GM19023 (cell line): Measurements from ENCODE around the gene TMEM14A.
"Not testable (repeated sequence)": the region's sequence is repeated elsewhere in the genome, so short reads cannot be mapped to it uniquely, and the experiment has no call there.

ENCODE experiments used
- ATAC-seq: cut with Tn5 transposase; IDR thresholded peaks from one replicate; pipeline ENCODE4 v1.9.1; 2021; ENCODE audit warnings: mild to moderate bottlenecking, moderate library complexity; ENCODE audit not compliant: unreplicated experiment

The TMEM14A gene

DNA sequence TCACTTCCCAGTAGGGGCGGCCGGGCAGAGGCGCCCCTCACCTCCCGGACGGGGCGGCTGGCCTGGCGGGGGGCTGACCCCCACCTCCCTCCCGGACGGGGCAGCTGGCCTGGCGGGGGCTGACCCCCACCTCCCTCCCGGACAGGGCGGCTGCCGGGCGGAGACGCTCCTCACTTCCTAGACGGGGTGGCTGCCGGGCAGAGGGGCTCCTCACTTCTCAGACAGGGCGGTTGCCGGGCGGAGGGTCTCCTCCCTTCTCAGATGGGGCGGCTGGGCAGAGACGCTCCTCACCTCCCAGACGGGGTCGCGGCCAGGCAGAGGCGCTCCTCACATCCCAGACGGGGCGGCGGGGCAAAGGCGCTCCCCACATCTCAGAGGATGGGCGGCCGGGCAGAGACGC is 15.0 kb upstream of the TMEM14A start:
- ATAC-seq = not testable (repeated sequence)

DNA sequence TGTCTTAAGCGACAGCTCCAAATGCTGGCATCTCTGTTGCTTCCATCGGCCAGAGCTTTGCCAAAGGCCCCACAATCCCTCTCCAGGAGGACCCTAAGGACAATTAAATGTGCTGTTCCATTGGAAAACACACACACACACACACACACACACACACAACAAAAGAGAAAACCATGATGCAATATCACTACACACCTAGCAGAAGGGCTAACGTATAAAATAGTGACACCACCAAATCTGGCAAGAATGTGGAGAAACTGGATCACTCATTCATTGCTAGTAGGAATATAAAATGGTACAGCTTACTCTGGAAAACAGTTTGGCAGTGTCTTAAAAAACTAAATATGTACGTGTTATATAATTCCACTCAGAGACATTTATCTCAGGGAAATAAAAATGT is 13.0 kb upstream of the TMEM14A start:
- no peak for ATAC-seq

DNA sequence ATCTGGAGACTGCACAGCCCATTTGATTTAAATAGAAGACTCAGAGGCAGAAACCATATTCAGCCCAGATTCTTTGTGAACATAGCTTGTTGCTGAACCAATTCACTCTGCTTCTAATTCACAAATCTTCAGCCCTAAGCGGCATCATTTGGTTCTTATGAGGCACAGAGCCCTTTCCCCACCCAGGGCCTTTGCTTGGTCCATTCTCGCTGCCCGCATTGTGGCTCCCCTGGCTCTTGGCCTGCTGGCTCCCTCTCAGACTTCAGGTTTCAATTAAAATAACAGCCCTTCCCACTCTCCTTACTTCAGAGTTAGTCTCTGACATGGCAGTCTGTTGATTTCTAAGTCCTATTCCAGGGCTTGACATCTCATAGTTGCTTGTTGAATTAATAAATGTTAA is 9.4 kb upstream of the TMEM14A start:
- no peak for ATAC-seq

DNA sequence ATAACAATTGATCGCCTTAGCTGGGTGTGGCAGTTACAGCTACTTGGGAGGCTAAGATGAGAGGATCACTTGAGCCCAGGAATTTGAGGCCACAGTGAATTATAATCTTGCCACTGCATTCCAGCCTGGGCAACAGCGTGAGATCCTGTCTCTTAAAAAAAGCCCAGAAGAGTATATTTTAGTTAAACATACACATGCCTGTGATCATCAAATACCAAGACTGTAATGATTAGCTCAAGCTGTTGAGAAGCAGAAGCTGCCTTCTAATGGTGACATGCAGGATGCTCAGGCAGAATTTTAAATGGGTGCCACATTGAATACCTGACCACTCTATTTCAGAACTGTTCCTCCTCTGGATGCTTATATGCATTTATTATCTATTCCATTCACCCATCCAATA is 8.9 kb upstream of the TMEM14A start:
- no peak for ATAC-seq

DNA sequence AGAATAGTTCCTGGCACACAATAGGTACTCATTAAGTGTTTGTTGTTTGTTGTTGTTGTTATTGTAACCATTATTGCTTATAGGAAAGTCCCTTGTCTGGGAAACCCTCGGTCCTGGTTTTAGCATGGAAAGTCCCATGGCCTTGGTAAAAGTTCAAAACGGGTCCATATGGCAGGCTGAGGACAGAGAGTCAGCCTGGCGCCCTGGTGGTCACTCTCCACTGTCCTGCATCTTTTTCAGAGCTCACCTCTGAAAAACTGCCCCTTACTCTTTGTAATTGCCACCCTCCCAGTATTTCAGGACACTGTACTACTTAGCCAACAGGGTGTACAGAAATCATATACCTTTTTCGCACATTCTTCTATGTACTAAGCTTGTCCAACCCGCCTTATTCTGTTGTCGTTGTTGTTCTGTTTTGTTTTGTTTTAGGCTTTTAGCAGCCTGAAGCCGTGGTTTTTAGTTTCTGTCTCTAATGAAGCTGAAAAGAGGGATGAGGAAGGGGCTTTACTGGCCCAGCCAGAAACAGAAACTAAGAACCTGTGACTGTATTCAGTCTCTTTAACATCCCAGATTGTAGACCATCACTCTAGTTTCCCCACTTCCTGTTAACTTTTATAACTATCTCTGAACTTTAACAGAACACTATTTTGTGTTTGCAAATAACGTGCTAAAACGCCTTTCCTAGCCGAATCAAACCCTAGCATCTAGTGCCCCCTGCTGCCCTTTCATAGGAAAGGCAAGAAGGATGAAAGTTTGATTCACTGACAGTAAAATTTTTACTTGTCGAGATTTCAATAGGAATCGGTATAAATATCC is 7.6 kb upstream of the TMEM14A start:
- ATAC-seq = peak; percentile 34

DNA sequence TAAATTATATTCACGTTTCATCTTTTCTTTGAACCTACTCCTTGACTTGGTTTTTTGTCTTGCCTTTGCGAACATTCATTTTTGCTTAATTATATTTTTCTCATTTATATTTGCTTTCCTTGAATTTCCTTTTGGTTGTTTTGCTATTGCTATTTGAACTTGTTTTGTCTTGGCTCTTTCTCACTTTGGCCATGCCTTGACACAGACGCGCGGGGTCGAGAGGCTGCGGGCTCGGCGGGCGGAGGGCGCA is 7.1 kb upstream of the TMEM14A start:
- no peak for ATAC-seq

DNA sequence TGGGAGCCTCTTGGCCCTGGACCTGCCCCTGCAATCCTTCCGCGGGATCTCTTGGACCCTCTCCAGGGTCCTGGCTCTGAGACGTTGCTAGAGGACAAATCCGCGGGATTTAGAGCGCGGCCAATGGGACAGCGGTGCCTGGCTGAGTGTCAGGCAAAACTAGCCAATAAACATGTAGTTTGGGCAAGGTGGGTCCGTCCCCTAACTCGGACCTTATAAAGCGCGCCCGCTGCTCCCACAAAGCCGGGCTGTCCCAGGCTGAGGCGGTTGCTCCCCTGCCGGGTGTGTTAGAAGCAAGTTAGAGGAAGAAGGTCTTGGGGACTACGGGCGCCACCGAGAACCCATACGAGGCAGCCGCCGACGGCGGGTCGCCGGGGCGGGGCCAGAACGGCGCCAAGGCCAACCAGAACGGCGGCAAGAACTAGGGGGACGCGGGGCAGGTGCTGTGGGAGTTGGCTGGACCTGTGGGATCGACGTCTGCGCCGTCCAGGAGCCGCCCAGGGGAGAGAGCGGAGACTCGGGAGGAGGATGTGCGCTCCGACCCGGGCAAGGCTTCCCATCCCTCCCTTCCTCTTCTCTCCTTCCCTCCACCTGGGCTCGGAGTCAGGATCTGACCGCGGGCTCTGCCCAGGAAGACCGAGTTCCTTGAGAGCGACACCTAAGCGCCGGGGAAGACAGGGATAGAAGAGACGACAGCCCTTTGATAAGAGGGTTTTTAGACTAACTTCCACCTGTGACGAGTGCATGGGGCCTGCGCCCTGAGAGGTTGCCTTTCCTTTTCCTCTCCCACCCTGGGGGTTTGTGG is 6.5 kb upstream of the TMEM14A start:
- ATAC-seq = peak; percentile 92

DNA sequence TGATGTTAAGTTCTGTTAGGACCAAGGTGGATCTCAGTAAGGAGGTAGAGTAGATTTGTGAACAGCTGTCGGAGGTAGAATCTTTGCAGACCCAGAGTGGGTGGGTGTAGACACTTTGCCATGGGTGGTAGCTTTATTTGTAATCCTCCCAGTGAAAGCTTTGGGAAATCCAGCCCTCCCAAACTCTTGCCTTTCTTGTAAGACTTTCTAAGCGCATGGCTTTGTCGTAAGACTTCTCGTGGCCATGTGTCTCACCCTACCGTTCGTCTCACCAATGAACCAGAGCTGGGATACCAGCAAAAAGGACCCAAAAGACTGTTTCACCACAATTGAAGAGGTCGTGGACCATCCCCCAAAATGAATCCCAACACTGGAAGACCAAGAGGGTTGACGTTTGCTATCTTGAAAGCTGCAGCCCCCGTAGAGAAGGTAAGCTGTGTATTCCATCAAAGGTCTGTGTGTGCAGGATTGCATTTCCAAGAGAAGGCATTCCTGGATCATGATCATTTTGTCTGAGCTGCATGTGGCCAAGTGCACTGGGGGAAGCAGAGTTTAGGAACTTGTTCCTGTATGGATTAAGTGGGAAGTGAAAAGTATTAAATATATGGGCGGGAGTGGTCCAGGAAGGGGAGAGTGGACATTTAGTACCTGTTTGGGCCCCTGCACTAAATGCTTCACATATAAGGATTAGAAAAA is 5.8 kb upstream of the TMEM14A start:
- ATAC-seq = no peak

DNA sequence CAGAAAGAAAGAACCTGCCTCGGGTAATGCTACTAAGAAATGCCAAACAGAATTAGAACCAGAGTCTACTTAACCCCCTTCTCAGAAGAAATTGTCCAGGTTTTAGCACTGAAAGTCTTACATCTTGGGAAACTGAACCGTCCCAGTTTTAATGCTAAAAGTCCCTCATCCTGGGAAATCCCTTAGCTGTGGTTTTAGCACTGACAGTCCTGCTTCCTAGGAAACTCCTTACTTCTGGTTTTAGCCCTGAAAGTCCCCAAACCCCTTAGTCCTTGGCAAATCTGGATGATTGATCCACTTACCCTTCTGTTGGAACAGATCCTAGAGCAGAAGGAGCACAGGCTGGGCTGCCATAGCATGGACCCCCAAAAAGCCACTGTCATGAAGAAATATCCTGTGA is 4.8 kb upstream of the TMEM14A start:
- ATAC-seq = no peak

DNA sequence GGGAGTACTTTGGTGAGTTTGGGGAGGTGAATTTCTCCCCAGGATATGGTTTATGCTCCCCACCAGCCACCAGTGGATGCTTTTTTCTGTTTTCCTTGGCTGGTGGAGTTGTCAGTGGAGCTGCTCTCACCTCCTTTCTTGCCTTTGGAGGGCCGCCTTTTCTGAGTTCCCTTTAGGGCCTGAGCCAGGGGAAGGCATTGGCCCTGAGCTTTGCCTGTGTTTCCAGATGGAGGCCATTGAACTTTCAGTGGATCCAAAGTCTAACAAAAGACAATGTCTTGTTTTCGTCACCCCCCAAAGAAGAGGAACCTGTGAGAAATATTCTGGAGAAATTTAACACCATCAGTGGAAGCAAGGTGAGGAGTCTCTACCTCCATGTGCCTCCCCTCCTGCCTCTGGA is 4.4 kb upstream of the TMEM14A start:
- no peak for ATAC-seq

DNA sequence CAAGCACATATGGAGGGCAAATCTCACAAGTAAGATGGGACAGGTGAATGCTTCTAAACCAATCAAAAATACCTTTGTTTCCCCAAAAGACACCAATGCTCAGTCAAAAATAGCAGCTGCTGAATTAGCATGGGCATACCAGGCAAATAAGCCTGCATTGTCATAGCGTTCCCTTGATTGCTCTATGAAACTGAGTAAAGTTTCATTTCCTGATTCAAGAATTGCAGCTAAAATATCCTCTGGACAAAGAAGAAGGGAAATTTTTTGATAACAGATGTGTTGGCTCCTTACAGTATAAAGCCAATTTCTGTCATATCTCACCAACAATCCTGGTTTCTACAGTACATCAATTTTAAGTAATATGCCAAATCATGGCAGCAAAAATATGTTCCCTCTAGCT is 3.3 kb upstream of the TMEM14A start:
- no peak for ATAC-seq

DNA sequence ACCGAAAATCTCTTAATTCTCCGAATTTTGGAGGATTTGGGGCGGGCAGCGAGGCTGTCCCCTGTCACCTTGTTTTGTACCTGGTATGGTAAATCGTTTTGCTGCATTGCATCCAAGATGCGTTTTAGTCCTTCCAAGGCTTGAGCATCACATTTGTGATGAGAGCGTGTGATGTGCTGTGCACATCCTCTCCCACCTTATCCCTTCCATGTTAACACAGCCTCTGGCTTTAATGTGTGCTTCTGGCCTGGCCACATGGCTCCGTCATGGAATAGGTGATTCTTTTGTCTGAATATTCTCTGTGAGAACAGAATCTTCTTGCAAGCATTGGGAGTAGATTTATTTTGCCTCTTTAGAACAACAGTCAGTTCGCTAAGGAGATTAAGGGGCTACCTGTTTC is 763 bp downstream of the TMEM14A start:
- ATAC-seq = no peak

DNA sequence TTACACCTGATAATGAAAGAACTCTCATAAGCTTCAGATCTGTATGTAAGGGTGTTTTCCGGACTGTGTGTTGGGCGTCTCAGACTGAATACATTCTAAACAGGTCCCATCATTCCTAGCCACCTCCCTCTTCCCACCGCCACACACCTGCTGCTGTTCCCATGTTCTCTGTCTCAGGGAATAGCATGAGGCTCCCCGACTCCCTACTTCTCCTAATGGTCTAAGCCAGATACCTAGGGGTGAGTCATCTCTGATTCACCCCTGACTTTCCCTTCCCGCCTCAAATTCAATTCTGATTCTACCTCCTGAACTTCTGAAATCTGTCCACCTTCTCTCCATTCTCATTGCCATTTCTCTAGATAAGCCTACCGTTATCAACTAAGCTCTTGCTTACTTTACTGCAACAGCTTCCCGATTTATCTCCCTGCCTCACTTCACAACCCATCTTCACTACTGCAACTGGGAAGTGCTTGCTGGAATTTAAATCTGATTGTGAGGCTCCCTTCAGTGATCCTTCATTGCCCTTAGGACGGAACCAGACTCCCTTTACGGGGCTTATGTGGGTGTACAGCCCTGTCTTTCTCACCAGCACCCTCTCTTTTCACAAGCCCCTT is 1.6 kb downstream of the TMEM14A start:
- no peak for ATAC-seq

DNA sequence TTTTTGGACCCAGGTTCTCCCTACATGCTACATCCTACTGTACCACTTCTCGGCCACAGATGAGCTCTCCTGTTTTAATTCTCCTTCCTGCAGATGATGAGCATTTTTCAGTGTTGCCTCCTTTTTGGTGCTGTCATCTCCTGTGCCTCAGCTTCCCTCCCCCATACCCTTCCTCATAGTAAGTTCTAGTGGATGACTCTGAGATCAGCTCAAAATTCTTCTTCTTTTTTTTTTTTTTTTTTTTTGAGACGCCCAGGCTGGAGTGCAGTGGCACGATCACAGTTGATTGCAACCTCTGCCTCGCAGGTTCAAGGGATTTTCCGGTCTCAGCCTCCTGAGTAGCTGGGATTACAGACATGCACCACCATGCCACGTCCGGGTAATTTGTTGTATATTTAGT is 3.8 kb downstream of the TMEM14A start:
- no peak for ATAC-seq

DNA sequence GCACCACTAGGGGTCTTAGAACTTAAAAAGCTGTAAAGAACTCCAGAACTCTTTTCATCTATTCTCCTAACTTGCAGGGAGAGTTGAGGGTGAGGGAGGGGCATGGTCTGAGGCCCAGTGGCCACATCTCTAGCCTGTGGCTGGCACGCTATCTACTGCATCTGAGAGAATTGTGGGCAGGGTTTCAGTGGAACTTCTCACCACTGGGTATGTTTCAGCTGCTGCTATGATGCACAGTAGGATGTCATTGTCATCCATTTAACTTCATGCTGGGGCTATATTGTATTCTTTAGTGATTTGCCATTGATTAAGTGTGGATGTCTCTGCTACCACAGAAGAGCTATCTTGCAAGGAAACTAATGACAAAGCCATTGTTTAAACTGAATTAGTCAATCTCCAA is 4.5 kb downstream of the TMEM14A start:
- ATAC-seq = no peak

DNA sequence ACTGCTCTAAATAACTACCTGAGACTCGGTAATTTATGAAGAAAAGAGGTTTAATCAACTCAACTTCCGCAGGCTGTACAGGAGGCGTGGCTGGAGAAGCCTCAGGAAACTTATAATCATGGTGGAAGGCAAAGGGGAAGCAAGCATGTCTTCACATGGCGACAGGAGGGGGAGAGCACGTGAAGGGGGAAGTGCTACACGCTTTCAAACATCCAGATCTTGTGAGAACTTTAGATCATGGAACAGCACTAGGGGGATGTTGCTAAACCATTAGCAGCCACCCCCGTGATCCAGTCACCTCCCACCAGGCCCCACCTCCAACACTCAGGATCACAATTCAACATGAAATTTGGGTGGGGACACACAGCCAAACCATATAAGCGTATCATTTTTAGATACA is 5.7 kb downstream of the TMEM14A start:
- not testable (repeated sequence) for ATAC-seq

DNA sequence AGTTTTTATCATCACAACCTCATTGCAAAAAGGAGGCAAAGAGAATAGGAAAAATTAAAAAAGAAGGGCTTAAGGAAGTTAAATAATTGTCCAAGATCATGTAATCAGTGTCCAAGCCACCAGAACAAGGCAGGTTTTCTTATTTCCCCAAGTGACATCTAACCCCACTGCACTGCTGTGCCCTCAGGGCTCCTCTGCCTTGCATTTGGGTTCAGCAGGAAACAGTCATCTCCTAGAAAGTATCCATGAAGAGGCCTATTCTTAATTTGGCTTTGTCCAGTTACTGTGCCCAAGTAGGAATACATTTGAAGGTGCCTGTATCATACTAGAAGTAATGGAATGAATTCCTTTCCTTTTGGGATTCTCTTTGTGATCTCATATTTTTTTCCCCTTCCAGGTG is 10.5 kb downstream of the TMEM14A start:
- ATAC-seq = no peak

DNA sequence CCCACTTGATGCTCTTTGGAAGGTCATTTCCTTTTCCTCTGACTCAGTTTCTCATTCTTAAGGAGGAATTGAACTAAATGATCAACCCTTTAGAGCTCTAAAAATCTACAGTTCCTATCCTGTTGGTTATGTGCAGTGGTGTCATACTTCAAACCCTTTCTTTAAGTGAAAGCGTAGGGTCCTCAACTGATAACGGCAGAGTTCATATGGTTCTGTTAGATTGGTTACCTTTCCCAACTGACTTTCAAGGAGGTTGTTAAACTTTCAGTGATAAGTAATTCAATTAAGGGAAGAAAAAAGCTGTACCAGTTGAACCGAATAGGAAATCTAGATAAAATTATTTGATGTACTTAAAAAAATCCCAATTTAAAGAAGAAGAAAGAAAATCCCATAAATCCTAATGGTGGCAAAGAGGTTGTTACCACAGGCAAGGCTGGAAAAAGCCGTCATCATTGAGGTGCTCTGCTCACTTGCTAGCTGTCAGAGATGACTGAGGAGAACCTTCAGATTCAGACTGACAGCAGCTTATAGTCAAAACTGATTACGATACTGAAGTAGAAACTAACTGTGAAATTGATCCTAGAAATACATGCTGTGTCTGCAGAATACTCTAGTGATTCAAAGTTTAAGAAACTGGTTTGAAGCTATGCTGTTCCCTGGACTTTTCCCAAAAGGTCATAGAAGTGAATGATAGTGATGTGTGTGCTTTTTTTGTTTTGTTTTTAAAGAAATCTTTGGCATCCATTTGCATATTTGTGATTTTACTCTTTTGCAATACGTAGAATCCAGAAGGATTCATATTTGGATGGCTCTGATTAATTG is 16.2 kb downstream of the TMEM14A start:
- ATAC-seq = no peak

DNA sequence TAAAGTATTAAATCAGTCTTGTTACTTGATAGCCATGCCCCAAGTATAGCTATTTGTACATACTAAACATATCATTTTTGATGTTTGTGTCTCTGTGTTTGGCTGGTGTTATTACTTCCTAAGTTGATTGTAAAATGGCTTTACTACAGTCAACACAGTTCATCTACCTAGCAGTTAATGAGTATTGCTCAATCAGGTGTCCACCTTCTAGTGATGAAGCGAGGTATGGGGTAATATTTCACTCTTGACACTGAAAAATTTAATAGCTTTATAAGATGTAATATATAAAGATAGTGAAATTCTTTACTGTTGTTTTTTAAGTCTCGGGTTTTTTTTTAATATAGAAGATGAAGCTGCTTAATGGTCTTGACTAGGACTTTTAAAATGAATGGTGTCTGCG is 18.9 kb downstream of the TMEM14A start:
- no peak for ATAC-seq

DNA sequence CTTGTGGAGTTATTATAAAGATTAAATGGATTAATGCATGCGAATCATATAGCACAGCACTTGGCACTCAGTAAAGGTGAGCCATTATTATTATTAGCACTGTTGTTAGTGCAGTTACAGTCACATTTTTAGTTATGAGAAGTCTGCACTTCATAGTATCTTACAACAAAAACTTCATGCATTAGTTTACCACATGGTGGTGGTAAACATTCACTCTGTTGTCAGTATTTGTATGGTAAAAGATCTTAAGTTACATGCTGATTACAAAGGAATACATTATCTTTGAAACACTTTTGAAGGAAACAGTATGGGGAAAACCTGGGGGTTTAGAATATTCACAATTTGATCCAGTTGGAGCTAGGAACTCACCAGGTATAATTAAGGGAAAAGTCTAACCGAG is 20.8 kb downstream of the TMEM14A start:
- ATAC-seq = no peak

DNA sequence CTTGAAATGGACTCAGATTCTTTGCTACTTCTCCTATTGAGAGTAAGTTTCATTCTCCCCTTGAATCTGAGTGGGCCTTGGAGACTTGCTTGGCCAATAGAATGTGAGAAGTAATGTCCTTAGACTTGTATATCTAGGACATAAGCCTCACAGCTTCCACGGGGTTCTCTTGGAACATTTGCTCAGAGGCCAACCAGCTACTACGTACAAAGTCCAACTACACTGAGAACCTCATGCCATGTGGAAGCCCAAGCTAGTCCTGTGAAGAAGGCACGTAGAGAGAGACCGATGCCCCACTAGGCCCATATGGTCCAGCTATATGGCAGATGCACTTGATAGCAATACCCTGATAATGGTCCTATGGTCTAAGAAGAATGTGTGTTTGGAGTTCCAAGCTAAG is 22.9 kb downstream of the TMEM14A start:
- ATAC-seq = no peak
